ENCODE data around the gene CEBPE.

The CEBPE gene

DNA sequence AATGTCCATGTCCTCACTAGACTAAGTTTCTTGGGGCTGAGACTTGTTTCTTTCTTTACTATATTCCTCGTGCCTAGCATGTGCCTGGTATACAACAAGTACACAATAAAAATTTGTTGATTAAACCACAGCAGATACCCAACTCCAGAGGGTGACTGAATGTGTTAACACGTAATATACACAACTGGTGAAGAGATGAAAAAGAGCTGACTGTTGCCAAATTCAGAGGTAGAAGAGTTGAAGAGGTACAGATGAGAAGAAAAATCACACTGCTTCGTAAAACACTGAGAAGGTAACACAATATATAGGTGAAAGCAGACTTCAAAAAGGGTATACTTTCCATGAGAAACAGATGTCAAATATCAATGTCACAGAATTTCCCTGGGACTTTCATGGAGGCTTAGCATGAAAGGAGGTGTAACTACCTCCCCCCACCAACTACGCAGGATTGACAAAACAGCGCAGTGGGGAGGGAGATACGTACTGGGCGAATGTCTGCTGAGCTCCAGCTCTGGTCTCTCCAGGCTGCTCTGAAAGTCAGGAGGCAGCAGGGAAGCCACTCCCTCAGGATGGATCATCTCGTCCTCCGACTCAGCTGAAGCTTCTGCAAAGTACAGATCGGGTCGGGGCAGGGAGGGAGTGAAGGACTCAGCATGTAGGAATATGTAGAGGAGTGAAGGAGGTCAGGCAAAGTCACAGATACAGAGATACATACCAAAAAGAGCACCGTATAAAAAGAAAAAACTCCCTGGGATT, 29.4 kb downstream of the CEBPE start:
- DNase-seq, result peak in 1 of 10 donors; percentile 35
- intact Hi-C loops (cut with DNase I), result no loop called here

GRCh38 chr14:23086565-23086964, 32.5 kb downstream of the CEBPE start:
- no peak for DNase-seq
- intact Hi-C loops (cut with DNase I), result no loop called here

- DNase-seq, result no peak
- intact Hi-C loops (cut with DNase I), result no loop called here
Observed at GRCh38 chr14:23085458-23085857, 33.6 kb downstream of the CEBPE start.

DNA sequence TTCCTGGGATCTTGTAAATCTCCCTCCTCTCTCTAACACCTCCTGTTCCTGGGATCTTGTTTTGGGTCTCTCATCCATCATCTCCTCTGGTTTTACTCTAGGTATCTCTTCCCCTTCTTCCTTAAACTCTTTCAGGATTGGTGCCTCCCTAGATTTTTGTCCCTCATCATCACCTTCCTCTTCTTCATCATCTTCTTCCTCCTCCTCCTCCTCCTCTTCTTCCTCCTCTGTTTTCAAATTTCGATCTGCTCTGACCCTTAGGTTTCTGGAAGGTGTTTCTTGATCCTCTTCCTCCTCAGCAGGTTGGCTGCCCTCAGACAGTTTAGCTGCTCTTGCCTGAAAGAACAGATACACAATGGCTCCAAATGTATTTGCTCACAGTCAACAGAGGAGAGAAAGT, 38.6 kb downstream of the CEBPE start:
- no peak for DNase-seq
- intact Hi-C loops (cut with DNase I), result no loop called here

DNA sequence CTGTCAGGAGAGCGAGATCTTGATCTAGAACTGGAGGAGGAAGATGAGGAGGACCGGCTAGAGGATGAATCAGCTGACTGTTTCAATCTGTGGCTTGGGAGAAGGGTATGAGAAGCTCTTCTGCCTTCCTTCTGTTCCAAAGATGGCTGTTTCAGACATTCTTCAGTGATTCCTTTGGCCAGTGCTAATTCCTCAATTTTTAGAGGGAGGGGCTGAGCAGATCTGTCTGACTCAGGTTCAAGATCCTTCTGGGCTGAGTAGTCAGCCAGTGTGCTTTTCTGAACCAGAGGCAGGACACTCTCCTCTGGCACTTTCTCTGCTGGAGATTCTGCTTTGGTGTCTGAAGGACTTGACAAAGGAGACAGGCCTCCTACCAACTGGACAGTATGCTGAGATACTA, 39.3 kb downstream of the CEBPE start:
- DNase-seq, result no peak
- intact Hi-C loops (cut with DNase I), result no loop called here

DNA sequence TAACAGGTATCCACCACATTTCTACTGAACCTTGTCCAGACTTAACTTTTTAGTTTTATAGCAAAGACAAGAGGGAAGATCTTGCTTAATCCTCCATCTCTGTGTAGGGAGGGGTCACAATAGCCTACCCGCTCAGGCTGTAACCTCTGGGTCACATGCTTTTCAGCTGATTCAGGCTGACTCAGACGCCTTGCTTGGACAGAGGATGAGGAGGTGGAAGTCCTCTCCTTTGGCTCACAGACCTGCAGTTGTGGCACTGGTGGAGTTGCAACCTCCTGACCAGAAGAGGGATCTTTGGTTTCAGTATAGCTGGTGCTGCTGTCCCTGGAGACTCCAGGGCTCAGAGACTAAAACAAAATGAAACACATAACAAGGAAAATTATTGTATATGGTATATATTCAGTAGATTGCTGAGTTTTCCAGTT, 40.4 kb downstream of the CEBPE start:
- no peak for DNase-seq
- intact Hi-C loops (cut with DNase I), result no loop called here

- DNase-seq, result no peak
- intact Hi-C loops (cut with DNase I), result no loop called here
Observed at GRCh38 chr14:23077962-23078361, 41.1 kb downstream of the CEBPE start.

DNA sequence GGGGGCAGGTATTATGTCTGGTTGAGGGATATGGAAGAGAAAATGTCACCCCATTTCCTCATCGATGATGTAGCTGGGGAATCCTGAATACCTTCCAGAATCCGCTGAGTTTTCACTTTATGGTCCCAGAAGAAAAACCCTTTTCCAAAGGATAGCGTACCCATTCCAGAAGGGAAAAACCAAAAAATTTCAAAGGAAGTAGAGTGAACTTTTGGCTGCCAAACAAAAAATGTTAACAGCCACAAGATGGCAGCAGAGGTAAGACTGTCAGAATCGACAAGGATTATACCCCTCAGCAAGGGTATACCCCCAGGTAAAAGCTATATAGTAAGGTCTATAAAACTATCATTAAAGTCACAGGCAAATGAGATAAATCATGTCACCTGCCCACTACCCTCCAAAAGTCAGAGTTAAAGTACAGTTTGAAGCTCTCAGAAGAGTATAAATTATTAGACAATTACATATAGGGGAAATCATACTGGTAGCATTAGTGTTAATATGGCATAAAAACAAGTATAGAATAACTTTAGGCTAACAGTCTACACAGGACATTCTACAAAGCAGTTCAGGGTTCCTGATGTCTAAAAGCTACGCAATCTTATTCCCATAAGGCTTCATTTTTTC, 42.2 kb downstream of the CEBPE start:
- intact Hi-C loops (cut with DNase I), result no loop called here
- no peak for DNase-seq

GRCh38 chr14:23074906-23075305, 44.1 kb downstream of the CEBPE start:
- intact Hi-C loops (cut with DNase I), result no loop called here
- no peak for DNase-seq

- peak in 1 of 10 donors; percentile 5 for DNase-seq
- intact Hi-C loops (cut with DNase I), result no loop called here
Observed at GRCh38 chr14:23071921-23072539, 47.0 kb downstream of the CEBPE start.

GRCh38 chr14:23071244-23071920, 47.7 kb downstream of the CEBPE start:
- peak; percentile 67 to 98 (median 81) for DNase-seq
- intact Hi-C loops (cut with DNase I), result no loop called here

DNA sequence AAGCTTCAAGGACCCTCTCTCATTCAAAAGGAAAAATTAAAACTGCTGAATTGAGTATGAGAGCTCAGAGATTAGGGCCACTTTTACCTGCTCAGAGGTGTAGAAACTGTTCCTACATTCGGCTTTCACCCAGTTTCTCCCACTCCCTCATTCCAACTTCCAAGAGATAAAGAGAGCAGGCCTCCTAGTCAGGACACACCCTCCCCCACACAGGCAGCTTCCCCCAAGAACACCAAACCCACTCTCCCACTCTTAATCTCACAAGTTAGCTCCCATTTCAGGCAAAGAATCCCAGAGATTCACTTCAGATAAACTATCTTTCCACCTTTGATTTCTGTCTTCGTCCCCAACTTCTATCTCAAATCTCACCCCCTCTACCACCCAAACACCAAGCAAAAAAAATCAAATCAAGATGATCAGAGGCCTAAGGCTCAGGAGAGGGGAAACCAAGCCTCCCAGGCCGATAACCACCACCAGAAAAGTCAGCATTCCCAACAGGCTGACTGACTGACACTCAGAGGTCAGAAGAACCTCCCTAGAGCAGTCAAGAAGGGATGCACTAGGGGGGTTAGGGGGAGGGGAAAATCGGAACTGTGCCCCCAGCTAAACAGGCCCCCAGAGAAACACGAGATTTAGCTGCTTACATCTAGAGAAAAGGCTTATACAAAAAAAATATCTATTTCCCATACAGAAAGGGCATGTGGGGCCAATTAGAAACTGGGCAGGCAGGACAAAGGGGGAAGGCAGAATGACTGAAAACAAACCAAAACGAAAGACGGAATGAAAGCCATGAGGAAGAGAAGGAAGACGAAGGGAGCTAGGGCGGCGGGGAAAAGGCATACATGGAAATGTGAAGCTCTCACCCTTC, 48.6 kb downstream of the CEBPE start:
- peak in 1 of 10 donors; percentile 22 for DNase-seq
- intact Hi-C loops (cut with DNase I), result no loop called here

DNA sequence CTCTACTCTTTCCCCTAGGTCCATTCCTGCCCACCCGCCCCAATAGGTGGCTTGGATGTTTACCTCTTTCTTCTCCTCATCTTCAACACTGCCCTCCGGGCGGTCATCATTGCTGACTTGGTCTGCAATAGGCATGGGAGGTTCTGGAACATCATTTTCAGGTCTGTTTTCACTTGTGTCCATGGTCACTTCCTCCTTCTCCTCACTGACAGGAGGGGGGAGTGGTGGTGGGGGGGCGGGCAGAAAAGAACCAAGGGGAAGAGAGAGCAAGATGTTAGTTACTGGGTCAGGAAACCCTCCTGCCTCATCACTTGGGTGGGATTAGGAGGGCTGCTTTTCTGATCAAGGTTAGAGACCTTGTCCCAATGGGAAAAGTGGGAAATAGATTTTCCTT, 49.6 kb downstream of the CEBPE start:
- intact Hi-C loops (cut with DNase I), result no loop called here
- DNase-seq, result peak in 1 of 10 donors; percentile 43

DNA sequence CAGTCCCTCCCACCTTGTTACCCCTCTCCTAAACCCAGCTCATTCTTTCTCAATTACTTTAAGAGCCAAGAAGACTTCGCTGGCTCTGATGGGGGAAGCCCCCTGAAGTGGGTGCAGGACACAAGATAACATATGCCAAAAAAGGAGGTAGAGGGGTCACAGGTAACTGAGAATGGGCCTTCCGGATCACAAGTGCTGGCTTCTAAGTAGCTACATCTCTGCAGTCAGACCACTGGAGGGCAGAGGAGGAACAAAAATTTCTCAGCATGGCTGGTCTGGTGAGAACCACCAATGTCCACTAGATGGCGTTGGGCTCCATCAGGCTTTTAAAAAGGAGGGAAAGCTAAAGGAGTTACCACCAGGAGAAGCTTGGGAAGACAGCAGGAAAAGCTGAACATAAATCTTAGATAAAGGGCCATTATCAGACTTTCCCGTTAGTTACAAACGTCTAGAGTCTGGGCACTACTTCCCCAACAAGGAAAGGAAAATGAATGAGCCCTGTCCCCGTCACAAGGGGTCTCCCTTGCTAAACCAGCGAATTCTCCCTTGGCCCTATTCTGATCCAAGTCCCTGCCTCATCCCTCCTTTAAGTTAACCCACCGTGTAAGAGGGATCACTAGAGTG, 50.2 kb downstream of the CEBPE start:
- peak in 8 of 10 donors; percentile 62 to 95 (median 79) for DNase-seq
- intact Hi-C loops (cut with DNase I), result no loop called here

- peak in 1 of 10 donors; percentile 82 for DNase-seq
- intact Hi-C loops (cut with DNase I), result no loop called here
Observed at GRCh38 chr14:23067847-23068788, 50.9 kb downstream of the CEBPE start.
